Stomach (tissue), 4 donors: Measurements from ENCODE around the gene CD82.

Source experiments
- CTCF ChIP-seq, 7 experiments: fragments of 450-650 bp in 4 of 7; fragments of 200-600 bp in 3 of 7; sonication (generic) in 3 of 7; IDR thresholded peaks; one replicate each; pipeline ENCODE4 v1.5.1; 2016 to 2019; ENCODE audit warnings: antibody characterized with exemption in 7 of 7, control low read depth in 2 of 7, mild to moderate bottlenecking in 1 of 7
- POLR2AphosphoS5 ChIP-seq, 3 donors: sonication (generic); formaldehyde crosslinking; IDR thresholded peaks; one replicate each; pipeline ENCODE4 v1.6.1; 2016; ENCODE audit warnings: antibody characterized with exemption in 3 of 3

- TF ChIP-seq POLR2AphosphoS5 (IDR thresholded peaks at IDR 0.05) (no peak), CTCF (IDR thresholded peaks at IDR 0.05) (no peak)
Observed at GRCh38 chr11:44623731-44624491, 58.4 kb downstream of the CD82 start.
